VCaP (cell line): Measurements from ENCODE around the gene FSHR.

ENCODE experiments used
- H3K27ac ChIP-seq: fragments of 450-650 bp; 2 replicates; pipeline ENCODE4 v1.5.1; 2017
- TF ChIP-seq, protein P1 (sequence below): fragments of 450-650 bp; conservative IDR thresholded peaks from 2 replicates; pipeline ENCODE4 v1.5.1; 2017; ENCODE audit warnings: mild to moderate bottlenecking, moderate library complexity

The FSHR gene

DNA sequence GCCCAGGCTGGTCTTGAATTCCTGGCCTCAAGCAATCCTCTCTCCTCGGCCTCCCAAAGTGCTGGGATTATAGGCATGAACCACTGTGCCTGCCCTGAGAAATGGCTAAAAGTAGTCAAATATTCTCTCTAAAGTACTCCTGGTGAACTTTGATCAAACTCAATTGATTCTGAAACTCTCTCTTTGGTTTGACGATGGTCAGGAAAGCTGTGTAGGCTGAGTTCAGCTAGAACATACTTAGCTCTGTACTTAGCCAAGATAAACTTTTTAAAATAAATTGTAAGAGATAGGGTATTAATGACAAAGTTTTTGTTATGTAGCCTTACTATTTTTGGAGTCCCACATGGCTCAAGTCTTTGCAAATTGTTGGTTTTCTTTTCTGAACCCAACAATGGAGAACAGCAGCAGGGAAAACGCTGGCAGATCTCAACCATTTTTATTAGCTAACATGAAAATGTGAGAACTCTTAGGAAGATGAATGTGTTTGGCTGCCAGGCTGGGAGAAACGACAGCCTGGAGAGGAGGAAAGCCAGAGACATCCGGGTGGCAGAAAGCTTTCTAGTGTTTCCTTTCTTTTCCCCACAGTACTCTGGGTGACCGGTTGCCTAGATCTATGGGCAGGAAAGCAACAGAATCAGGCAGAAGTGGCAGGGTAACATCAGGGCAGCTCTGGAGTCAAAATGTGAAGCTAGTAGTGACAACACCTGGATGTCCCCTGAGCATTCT is 205.8 kb downstream of the FSHR start:
- TF ChIP-seq, protein P1, sequence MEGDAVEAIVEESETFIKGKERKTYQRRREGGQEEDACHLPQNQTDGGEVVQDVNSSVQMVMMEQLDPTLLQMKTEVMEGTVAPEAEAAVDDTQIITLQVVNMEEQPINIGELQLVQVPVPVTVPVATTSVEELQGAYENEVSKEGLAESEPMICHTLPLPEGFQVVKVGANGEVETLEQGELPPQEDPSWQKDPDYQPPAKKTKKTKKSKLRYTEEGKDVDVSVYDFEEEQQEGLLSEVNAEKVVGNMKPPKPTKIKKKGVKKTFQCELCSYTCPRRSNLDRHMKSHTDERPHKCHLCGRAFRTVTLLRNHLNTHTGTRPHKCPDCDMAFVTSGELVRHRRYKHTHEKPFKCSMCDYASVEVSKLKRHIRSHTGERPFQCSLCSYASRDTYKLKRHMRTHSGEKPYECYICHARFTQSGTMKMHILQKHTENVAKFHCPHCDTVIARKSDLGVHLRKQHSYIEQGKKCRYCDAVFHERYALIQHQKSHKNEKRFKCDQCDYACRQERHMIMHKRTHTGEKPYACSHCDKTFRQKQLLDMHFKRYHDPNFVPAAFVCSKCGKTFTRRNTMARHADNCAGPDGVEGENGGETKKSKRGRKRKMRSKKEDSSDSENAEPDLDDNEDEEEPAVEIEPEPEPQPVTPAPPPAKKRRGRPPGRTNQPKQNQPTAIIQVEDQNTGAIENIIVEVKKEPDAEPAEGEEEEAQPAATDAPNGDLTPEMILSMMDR, result no peak
- H3K27ac ChIP-seq, result no peak overlapping the region

DNA sequence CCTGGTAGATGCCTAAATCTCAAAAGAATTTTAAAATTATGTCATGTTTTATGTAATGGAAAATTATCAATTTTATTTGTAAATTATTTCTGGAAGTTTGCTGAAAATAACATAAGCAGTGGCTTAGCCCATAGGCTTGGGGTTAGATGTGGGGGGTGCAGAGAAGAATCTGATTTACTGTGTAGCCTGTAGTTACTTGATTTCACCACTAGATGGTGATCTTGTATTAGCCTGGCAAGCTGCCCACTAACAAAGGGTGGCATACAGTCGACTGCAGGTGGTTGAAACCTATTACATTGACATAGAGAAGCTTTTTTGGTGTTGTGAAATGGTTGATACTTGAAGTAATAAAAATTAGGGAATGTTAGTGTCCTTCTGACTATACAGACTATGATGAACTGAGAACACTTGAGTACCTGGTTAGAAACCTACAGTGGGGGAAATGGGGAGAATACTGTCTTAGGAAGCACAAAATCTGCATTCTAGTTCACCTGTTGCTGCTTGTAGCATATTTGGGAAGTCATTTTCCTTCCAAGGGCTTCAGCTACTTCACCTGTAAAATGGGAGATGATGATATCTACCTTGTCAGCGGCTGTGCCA is 207.8 kb downstream of the FSHR start:
- TF ChIP-seq, protein P1, result peak; percentile 86
- H3K27ac ChIP-seq, result no peak overlapping the region

DNA sequence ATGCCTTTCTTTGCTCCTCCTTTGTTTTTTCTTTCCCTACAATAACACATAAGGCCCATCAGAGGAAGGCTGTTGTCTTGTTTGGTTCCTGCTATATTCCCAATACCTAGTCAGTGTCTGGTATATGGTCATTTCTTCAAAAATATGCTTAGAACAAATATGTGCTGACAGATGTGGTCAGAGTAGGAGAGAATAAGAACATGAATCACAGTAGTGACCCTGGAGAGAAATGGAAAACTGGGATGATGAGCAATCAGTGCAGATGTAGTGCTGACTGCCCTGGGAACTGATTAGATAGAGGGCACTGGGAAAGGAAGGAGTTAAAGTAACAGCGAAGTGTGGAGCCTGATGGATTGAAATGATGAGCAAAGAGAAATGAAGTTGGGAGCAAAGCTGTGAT is 209.4 kb downstream of the FSHR start:
- TF ChIP-seq, protein P1, result no peak
- H3K27ac ChIP-seq, result no peak overlapping the region

DNA sequence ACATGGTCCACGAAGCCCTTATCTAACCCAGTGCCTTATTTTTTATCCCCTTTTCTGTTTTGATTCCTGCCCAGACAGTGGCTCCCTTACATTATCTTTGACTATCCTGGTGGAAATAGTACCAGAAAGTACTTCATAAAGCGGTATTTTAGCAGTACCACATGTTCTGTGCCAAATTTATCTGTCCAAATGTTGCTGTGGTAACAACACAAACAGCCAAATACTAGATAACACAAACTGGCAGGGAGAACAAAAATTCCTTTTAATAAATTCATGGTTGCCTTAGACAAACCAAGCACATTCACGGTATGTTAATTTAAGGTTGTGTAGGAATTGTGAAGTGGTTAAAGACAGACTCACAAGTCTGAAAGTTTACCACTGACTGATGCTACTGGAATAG is 210.9 kb downstream of the FSHR start:
- no peak overlapping the region for H3K27ac ChIP-seq
- TF ChIP-seq, protein P1, result no peak

DNA sequence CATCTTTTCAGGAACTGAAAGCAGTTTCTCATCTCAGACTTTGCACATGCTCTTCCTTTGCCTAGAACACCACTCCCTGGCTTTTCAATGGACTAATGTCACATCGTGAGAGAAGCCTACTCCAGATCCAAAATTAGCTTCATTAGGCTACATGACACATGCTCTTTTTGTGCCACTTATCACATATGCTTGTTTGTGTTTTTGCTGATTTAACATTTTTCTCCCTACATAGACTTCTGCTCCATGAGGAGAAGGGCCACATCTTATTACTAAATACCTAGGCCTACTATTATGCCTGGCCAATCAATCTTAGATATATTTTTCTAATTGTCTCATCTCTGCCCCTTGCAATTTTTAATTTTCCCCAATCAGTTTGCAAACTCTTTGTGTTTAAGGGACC is 212.4 kb downstream of the FSHR start:
- TF ChIP-seq, protein P1, result no peak
- H3K27ac ChIP-seq, result no peak overlapping the region

DNA sequence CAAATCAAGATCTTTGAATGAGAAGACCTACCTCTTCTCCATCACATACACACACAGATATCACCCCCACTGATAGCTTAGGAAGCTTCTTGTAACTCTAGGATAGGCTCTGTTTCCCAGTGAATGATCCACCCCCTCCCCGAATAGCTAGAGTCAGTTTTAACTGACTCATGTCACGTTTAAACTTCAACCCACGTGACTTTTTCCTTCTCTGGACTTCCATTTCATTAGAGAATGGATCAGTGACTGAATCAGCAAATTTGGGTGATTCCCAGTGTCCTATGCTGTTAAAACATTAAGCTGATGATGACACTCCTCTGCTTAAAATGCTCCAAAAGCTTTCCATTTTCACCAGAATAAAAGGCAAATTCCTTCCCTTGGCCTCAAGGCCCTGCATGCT is 212.9 kb downstream of the FSHR start:
- H3K27ac ChIP-seq, result no peak overlapping the region
- TF ChIP-seq, protein P1, result no peak

DNA sequence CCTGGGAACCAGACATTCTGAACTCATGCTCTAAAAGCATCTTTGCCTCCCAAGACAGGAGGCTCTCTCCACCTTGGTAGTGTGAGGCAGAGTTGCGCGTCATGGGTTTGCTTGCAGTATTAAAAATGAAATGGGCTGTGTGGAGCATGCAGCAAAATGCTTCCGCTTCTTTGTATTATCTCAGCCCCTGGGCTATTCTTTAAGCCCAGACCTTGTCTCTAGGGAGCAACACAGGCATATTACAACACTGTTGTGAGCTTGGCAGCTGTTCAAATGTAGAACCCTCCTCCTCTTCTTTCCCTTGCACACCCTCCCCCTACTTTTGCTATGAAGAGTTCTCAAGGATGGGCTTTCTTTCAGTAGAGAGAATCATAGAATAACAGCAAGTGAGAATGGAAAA is 213.7 kb downstream of the FSHR start:
- TF ChIP-seq, protein P1, result no peak
- no peak overlapping the region for H3K27ac ChIP-seq
